GM12891 (cell line): ENCODE measurements around the gene PKNOX2.

ENCODE experiments used
- DNase-seq: peaks from one replicate; pipeline ENCODE4 v3.0.0; 2011; ENCODE audit warnings: low spot score; ENCODE audit not compliant: insufficient read length
- FAIRE-seq: peaks from 2 replicates; lab custom pipeline; 2011; peaks lifted over from hg19 to GRCh38; lab: Jason Lieb, UNC
- PAX5 ChIP-seq: IDR thresholded peaks from 2 replicates; pipeline ENCODE4 v1.6.1; 2011; ENCODE audit warnings: low read length, moderate library complexity, mild to moderate bottlenecking; ENCODE audit not compliant: insufficient read depth, severe bottlenecking
- POLR2A ChIP-seq: IDR thresholded peaks from 2 replicates; pipeline ENCODE4 v1.6.1; 2011; ENCODE audit warnings: low read depth, low read length, control low read depth
- POLR2AphosphoS5 ChIP-seq: IDR thresholded peaks from 2 replicates; pipeline ENCODE4 v1.6.1; 2011; ENCODE audit warnings: low read depth, low read length, control low read depth
- POU2F2 ChIP-seq: IDR thresholded peaks from 2 replicates; pipeline ENCODE4 v1.6.1; 2011; ENCODE audit warnings: low read depth, mild to moderate bottlenecking, control low read depth, low read length, moderate library complexity
- SPI1 ChIP-seq: IDR thresholded peaks from 2 replicates; pipeline ENCODE4 v1.6.1; 2011; ENCODE audit warnings: low read depth, low read length, control low read depth
- TAF1 ChIP-seq: IDR thresholded peaks from 2 replicates; pipeline ENCODE4 v1.6.1; 2011; ENCODE audit warnings: low read depth, low read length, control low read depth

PKNOX2 gene

GRCh38 chr11:125136001-125136400 lies 28.6 kb upstream of the PKNOX2 start:
- TF ChIP-seq TAF1 (no peak), POU2F2 (no peak), SPI1 (no peak), POLR2A (no peak), PAX5 (no peak), POLR2AphosphoS5 (no peak)
- DNase-seq, result no peak
- no peak for FAIRE-seq

DNA sequence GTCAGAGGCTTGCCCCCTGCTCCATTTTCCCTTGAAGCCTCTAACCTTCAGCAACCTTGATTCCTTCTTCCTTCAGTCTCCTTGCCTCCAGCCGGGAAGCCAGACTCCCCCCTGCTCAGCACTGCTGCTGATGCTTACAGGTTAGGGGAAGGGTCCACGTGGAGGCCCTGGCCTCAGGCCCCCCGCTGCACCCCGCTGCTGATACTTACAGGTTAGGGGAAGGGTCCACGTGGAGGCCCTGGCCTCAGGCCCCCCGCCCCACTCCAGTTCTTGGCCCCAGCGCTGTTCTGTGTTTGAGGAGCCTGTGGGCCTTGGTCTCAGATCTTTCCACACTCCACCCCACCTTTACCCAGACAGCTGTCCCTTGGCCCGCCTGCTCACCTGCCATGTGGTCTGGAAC lies 25.6 kb upstream of the PKNOX2 start:
- TF ChIP-seq TAF1, result no peak
- TF ChIP-seq PAX5, result no peak
- TF ChIP-seq POLR2A, result no peak
- TF ChIP-seq SPI1, result no peak
- TF ChIP-seq POLR2AphosphoS5, result no peak
- no peak for TF ChIP-seq POU2F2
- no peak for DNase-seq
- FAIRE-seq, result no peak

GRCh38 chr11:125139778-125140177 lies 24.8 kb upstream of the PKNOX2 start:
- DNase-seq (no peak), FAIRE-seq (no peak)
- TF ChIP-seq SPI1 (no peak), POLR2A (no peak), POU2F2 (no peak), POLR2AphosphoS5 (no peak), TAF1 (no peak), PAX5 (no peak)

- FAIRE-seq (no peak), DNase-seq (no peak)
- TF ChIP-seq PAX5, result no peak
- no peak for TF ChIP-seq POLR2AphosphoS5
- TF ChIP-seq POU2F2, result no peak
- TF ChIP-seq TAF1, result no peak
- TF ChIP-seq SPI1, result no peak
- TF ChIP-seq POLR2A, result no peak
These were observed 24.3 kb upstream of the PKNOX2 start for GRCh38 chr11:125140233-125140632.

- TF ChIP-seq PAX5 (no peak), POLR2A (no peak), POU2F2 (no peak), TAF1 (no peak), SPI1 (no peak), POLR2AphosphoS5 (no peak)
- DNase-seq (no peak), FAIRE-seq (no peak)
These were observed 23.4 kb upstream of the PKNOX2 start for GRCh38 chr11:125141178-125141577.

GRCh38 chr11:125141686-125142535 lies 22.6 kb upstream of the PKNOX2 start:
- DNase-seq, result peak; percentile 60
- FAIRE-seq, result peak; percentile 87
- TF ChIP-seq POLR2AphosphoS5 (no peak), PAX5 (no peak), POU2F2 (0 out of 2 replicates have a peak, but pooled peaks have one; percentile 19)

DNA sequence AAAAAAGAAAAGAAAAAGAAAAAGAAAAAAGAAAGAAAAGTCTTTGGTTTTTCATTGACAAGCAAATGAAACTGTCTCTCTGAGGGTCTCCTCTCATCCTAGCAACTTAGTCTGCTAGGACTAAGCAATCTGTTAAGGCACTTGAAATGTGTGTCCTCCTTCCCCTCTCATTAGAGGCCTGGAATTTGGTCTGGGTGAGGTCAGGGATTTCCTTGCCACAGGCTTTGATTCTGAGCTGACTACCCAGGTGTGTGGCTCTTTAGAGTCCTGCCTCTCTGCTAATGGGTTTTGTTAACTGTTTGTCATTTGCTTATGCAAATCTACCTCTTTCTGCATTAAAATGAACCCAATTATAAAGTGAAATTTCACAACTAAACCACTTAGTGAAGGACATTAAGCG lies 18.3 kb upstream of the PKNOX2 start:
- DNase-seq (no peak), FAIRE-seq (no peak)
- TF ChIP-seq POU2F2 (no peak), POLR2A (no peak), POLR2AphosphoS5 (no peak), SPI1 (no peak), TAF1 (no peak), PAX5 (no peak)

- DNase-seq (no peak), FAIRE-seq (no peak)
- TF ChIP-seq PAX5 (no peak), SPI1 (no peak), POLR2A (no peak), TAF1 (no peak), POU2F2 (no peak), POLR2AphosphoS5 (no peak)
These were observed 17.3 kb upstream of the PKNOX2 start for GRCh38 chr11:125147280-125147679.

DNA sequence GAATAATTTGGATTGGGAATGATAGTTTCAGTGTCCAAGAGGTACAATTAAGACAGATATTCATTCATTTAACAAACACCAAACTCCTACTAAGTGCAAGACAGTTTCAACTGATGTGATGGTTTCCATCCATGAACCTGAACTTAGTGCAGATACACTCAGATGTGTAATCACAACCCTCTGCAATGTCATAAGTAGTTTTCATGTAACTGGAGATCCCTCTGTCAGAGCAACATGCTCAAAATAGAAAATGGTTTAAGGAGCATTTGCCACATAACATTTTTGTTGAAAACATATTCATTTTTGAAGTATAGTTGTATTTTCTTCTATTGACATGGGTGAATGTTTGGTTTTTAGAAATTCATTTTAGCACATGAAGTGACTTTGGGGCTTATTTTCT lies 16.5 kb upstream of the PKNOX2 start:
- TF ChIP-seq POLR2A (no peak), SPI1 (no peak), POU2F2 (no peak), POLR2AphosphoS5 (no peak), PAX5 (no peak), TAF1 (no peak)
- FAIRE-seq, result no peak

More for the DNA sequence above, 16.5 kb upstream of the PKNOX2 start:
- DNase-seq, result no peak
